ENCODE measurements around the gene ATP5F1E. TPM values are rescaled to one million over a fixed set of nuclear protein-coding genes. Genes with fewer than 3 reads are reported as not detected.
"Not testable (repeated sequence)": the region's sequence is repeated elsewhere in the genome, so short reads cannot be mapped to it uniquely, and the experiment has no call there.

The ATP5F1E gene
- total RNA-seq, 2 donors from 2014 or later: 75.0 to 94.1 TPM

GRCh38 chr20:58984691-58985090 is 47.4 kb downstream of the ATP5F1E start:
- Histone ChIP-seq H3K27me3 (no peaks in the 10 kb centered on the region), H3K36me3 (no peaks in the 10 kb centered on the region), H3K9me3 (no peaks in the 10 kb centered on the region), H3K27ac (no peak overlapping the region), H3K9ac (ENCODE audit: low read depth in 2 of 2, low read length in 2 of 2) (no peak overlapping the region), H3K4me3 (no peak overlapping the region), H3K4me1 (no peaks in the 10 kb centered on the region)
- DNase-seq: no peak
- TF ChIP-seq, protein P1, sequence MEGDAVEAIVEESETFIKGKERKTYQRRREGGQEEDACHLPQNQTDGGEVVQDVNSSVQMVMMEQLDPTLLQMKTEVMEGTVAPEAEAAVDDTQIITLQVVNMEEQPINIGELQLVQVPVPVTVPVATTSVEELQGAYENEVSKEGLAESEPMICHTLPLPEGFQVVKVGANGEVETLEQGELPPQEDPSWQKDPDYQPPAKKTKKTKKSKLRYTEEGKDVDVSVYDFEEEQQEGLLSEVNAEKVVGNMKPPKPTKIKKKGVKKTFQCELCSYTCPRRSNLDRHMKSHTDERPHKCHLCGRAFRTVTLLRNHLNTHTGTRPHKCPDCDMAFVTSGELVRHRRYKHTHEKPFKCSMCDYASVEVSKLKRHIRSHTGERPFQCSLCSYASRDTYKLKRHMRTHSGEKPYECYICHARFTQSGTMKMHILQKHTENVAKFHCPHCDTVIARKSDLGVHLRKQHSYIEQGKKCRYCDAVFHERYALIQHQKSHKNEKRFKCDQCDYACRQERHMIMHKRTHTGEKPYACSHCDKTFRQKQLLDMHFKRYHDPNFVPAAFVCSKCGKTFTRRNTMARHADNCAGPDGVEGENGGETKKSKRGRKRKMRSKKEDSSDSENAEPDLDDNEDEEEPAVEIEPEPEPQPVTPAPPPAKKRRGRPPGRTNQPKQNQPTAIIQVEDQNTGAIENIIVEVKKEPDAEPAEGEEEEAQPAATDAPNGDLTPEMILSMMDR (IDR thresholded peaks at IDR 0.05): no peak
- intact Hi-C loops (cut with DNase I): loop anchor here (5.0 kb wide), 1 partner anchor 82 kb away; no protein-coding TSS in a partner anchor

- DNase-seq; H3K36me3 ChIP-seq; H3K27ac ChIP-seq; H3K9ac ChIP-seq (ENCODE audit: low read depth in 2 of 2, low read length in 2 of 2); H3K27me3 ChIP-seq; H3K4me1 ChIP-seq; H3K9me3 ChIP-seq; H3K4me3 ChIP-seq: not testable (repeated sequence)
- intact Hi-C loops (cut with DNase I): loop anchor here (5.0 kb wide), 1 partner anchor 81 kb away; no protein-coding TSS in a partner anchor
Observed at GRCh38 chr20:58983115-58983468, 49.0 kb downstream of the ATP5F1E start.

DNA sequence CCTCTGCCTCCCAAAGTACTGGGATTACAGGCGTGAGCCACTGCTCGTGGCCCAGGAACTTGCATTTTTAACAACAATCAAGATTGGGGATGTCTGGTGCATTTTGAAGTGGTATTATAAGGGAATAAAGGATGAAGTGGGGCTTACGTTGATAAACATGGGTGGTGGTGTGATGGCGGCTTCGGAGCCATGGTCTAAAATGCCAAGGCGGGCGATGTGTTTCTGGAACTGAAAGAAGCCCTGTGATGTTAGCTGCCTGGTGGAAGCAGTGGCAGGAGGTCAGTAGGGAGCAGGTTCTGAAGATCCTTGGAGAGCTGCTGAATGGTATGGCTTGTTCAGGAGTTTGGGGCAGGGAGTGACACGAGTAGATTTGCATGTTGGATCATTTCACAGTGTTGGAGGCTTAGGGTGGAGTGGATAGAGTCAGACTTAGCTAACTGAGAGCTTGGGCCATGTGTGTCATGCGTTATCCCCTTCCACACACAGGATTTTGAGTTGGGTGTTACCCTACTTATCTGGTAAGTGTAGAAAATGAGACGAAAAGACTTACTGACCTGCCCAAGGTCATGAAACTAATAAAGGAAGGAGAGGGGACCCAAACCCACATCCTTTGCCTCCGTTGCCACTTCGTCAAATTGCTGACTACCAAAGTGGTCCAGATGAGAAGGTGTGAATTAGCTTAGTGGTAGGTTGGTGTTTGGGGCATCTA is 49.6 kb downstream of the ATP5F1E start:
- intact Hi-C loops (cut with DNase I): loop anchor here (5.0 kb wide), 1 partner anchor 80 kb away; no protein-coding TSS in a partner anchor
- Histone ChIP-seq H3K9ac (ENCODE audit: low read depth in 2 of 2, low read length in 2 of 2) (no peak overlapping the region), H3K4me3 (peak overlapping the region; percentile 58)

DNA sequence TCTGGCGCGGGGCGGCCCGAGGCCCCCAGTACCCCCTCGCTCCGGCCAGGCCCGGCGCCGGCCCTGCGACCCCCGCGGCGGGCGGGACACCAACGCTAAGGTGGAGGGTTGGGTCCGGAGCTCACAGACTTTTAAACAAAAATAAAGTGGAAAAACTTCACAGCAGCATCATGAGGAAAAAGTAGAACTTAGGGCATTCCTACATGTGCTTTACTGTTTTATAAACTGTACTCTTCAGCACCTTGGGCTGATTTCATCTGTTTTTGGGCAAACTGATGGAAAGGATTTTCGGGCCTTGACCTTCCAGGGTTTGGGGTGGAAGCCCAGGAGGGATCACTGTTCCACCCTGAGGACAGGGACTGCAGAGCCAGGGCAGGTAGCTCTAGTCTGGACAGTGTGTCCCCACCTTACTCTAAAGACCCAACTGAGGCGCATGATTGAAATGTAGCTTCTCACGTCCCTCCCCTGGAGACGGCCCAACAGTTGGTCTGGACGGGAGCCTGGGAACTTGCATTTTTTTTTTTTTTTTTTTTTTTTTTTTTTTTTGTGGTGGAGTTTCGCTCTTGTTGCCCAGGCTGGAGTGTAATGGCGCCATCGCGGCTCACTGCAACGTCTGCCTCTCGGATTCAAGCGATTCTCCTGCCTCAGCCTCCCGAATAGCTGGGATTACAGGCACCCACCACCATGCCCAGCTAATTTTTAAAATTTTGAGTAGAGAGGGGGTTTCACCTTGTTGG is 50.3 kb downstream of the ATP5F1E start:
- H3K9me3 ChIP-seq: no peaks in the 10 kb centered on the region
- H3K27me3 ChIP-seq: no peaks in the 10 kb centered on the region
- peak overlapping the region; percentile 24 for H3K27ac ChIP-seq
- peak overlapping the region; percentile 76 to 94 for H3K9ac ChIP-seq (ENCODE audit: low read depth in 2 of 2, low read length in 2 of 2)
- no peaks in the 10 kb centered on the region for H3K4me1 ChIP-seq
- H3K4me3 ChIP-seq: peak overlapping the region; percentile 58
- intact Hi-C loops (cut with DNase I): loop anchor here (5.0 kb wide), 1 partner anchor 79 kb away; no protein-coding TSS in a partner anchor
- H3K36me3 ChIP-seq: no peaks in the 10 kb centered on the region
- TF ChIP-seq, protein P1 (IDR thresholded peaks at IDR 0.05): no peak
- peak; percentile 33 for DNase-seq

More for the DNA sequence above, 49.6 kb downstream of the ATP5F1E start:
- Histone ChIP-seq H3K27ac (no peak overlapping the region), H3K36me3 (no peaks in the 10 kb centered on the region), H3K27me3 (no peaks in the 10 kb centered on the region), H3K4me1 (no peaks in the 10 kb centered on the region), H3K9me3 (no peaks in the 10 kb centered on the region)
- TF ChIP-seq, protein P1 (IDR thresholded peaks at IDR 0.05): no peak
- DNase-seq: no peak

GRCh38 chr20:58980711-58981627 is 51.2 kb downstream of the ATP5F1E start, which contains the start of gene NELFCD:
NELFCD (plus strand) TSS chr20:58981256; CDS start chr20:58981310, 54 bp downstream.
- Histone ChIP-seq H3K27ac (peak within 1 kb of the TSS; percentile 62), H3K4me3 (peak within 1 kb of the TSS; percentile 58), H3K9ac (ENCODE audit: low read depth in 2 of 2, low read length in 2 of 2) (peak within 1 kb of the TSS; percentile 76 to 94), H3K9me3 (no peaks in the 10 kb centered on the region), H3K27me3 (no peaks in the 10 kb centered on the region), H3K36me3 (no peaks in the 10 kb centered on the region), H3K4me1 (no peaks in the 10 kb centered on the region)
- intact Hi-C loops (cut with DNase I): loop anchor here (5.0 kb wide), 1 partner anchor 79 kb away; no protein-coding TSS in a partner anchor
- DNase-seq: peak; percentile 92
- TF ChIP-seq, protein P1 (IDR thresholded peaks at IDR 0.05): no peak

All from colonic mucosa (tissue), 4 donors.